HG03457 (cell line): Measurements from ENCODE around the gene PI4KA.
"Not testable (repeated sequence)": the region's sequence is repeated elsewhere in the genome, so short reads cannot be mapped to it uniquely, and the experiment has no call there.

ENCODE experiments used
- ATAC-seq: cut with Tn5 transposase; IDR thresholded peaks from one replicate; pipeline ENCODE4 v1.9.1; 2021; ENCODE audit warnings: moderate number of reproducible peaks; ENCODE audit not compliant: unreplicated experiment

Gene PI4KA

DNA sequence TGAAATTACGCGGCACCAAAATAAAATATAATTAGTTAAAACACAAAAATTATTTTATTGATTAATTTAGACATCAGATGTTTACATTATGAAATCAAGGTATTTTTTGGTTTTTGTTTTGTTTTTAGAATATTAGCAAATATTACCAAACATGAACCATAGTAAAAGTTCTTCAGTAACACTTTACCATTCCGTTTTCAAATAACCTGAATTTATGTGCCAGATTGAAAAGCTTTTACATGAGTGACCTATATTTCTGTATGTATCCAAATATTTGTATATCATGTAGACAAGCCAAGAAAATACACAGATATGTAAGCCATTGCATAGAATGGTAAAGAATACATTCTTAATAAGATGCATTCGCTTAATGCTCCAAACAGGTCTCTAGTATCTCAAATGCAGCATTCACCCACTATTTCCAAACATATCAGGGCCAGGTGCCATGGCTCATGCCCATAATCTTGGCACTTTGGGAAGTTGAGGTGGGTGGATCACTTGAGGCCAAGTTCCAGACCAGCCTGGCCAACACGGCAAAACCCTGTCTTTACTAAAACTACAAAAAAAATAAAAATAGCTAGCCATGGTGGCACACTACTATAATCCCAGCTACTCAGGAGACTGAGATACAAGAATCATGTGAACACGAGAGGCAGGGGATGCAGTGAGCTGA lies 187.1 kb downstream of the PI4KA start:
- ATAC-seq: no peak

DNA sequence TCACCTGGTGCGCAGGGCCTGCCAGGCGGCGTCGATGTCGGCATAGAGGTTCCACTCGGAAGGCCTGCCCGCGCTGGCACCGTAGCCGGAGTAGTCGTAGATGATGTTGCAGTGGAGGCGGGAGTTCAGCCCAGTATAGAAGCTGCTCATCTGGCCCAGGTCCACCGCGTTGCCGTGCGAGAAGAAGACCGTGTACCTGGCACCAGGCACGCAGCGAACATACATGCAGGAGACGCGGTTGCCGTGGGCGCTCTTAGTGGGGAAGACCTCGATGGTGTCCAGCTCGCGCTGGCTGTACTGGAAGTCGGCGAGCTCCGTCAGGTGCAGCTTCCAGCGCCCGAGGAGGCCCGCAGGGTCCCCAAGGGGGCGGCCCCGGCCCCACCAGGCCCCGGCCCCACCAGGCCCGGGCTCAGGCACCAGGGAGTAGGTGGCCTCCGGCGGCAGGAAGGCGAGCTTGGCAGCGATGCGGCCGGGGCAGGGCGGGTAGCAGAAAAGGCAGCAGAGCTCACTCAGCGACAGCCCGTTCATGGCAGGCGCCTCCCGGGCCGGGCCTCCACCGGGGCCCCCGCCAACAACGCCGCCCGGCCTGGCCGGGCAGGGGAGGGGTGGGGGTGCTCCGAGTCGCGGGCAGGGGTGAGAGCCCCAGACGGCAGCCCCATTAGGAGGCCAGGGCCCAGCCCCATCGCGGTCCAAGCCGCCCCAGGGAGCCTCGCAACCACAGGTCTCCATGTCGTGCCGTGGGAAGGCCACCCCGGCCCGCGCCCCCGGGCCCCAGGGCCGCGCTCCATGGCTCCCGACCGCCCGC lies 188.0 kb downstream of the PI4KA start:
- ATAC-seq: not testable (repeated sequence)

DNA sequence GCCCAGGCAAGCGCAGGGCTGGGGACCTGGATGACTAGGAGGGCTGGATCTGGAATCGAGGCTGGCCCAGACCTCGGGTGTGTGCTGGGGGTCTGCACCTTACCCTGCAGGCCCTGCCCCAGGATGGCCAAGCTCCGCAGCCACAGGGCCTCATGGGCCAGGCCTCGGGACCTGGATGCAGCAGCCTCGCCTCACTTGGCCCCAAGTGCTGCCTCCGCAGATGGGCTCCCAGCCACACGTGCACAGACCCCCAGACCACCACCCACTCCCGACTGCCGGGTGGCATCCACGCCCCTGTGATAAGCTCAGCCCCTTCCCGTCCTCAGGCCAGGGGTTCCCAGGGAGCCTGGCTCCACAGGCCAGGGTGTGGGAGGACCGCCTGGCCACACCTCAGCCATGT lies 188.7 kb downstream of the PI4KA start:
- not testable (repeated sequence) for ATAC-seq

DNA sequence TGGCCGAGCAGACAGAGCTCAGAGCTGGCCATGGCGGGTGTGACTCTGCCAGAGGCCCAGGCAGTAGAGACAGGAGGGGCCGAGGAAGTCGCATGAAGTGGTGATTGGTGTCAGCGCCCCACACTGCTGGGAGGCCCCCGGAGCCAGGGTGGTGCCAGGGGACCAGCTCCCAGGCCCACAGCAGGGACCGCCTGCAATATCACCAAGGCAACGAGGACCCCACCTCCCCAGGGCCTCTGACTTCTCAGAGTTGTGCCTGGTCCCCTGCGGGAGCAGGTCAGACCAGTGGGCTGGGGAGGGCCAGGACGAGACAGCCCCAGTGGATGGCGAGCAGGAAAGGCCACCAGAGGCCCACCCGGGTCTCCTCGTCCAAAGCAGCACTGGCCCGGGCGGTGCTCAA lies 189.1 kb downstream of the PI4KA start:
- ATAC-seq: not testable (repeated sequence)

DNA sequence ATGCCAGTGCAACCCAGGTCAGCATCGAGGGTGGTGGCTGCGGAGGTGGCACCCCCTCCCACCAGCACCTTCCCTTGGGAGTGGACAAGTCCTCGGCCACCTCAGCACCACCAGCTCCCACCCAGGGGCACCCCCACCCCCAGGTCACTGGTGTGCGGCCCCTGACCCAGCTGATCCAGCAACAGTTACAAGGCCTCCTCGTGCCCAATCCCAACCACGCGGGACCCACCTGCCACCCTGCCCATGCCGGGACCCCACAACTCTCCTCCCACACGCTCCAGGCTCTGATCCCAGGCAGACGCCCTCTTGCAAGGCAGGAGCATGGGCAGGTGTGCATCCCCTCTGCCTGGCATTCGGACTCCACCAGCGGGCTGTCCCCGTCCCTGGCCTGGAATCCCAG lies 189.8 kb downstream of the PI4KA start:
- not testable (repeated sequence) for ATAC-seq

DNA sequence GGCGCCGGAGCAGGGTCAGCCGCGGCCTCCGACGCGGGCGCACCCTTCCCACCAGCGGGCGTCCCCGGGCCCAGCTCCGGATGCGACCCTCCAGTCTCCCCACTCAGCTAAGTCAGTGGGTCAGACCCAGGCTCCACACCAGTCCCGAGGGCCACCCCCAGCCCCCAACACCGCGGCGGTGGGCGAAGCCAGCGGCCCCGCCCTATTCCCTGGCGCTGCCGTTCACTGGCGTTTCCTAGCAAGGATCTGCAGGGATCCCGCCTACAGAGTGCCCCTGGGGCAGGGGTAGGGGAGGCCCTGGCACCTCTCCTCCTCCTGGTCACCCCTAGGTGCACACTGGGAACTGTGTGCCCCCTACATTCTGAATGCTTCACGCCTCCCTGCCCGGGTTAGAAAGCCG lies 190.4 kb downstream of the PI4KA start:
- not testable (repeated sequence) for ATAC-seq

DNA sequence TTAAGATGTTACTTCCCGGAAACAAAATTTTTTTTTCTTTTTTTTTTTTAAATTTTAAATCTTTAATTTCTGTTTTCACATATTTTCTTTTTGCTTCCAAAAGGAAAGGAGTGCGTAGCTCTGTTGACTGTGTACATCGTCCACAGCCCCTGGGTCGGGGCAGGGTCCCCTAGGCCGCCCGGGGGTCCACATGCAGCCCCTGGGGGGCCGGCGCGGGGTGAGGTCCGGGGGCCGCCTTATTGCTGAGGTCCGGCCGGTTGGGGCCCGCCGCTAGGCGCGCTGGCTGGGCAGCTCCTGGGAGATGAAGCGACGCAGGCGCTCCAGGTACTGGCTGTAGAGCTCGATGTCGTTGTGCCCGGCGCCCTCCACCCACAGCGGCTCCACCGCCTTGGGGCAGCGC lies 191.1 kb downstream of the PI4KA start:
- ATAC-seq: not testable (repeated sequence)

DNA sequence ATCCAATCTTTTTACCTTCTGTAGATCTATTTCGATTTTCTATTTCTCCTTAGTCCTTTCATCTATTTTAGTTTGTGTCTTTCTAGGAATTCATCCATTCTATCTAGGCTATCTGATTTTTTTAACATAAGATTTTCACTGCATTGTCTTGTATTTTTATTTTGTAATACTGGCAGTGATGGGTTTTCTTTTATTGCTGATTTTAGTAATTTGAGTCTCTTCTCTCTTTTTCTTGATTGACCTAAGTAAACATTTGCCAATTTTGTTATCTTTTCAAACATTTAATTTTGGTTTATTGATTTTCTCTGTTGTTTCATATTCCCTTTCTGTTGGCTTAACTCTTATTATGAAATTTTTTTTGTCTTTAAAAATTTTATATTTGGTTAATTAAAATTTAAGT lies 192.1 kb downstream of the PI4KA start:
- ATAC-seq: no peak

DNA sequence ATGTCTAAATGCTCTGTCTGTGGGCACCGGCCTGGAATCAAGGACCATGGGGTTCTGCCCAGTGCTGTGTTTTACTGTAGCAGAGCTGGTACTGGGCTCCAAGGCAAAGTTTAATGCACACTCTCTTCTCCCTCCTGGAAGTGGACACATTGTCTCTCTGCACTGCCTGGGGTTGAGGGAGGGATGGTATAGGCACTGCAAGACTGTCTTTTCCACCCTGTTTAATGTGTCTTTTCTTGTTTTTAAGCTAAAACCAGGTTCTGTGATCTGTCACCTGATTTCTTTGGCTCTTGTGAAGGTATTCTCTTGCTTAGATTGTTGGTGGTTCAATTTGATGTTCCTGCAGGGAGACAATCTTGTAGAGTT lies 194.0 kb downstream of the PI4KA start:
- no peak for ATAC-seq

DNA sequence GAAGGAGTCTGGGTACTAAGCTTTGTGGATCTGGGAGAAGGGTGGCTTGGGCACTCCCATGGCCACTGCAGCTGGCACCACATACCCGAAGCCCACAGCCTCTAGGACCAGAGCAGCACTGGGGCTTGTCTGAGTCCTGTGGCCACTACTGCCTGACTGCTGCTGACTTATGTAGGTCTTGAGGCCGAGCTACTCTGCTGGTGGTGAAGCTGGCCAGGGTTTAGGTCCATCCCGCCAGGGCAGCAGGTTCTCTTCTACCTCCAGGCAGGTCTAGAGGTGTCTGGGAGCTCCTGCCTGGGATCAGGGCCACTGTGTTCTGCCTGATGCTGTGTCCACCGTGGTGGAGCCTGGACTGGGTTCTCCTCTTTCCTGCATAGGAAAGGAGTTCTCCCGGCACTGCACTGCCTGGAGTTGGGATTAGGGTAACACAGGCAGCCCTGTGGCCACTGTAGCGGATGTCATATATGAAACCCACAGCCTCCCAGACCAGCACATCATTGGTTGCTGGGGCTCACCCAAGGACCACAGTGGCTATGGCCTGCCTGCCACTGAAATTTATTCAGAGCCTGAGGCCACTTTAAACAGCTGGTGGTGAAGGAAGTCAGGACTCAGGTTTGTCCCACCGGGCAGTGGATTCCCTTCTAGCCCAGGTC lies 194.5 kb downstream of the PI4KA start:
- no peak for ATAC-seq

DNA sequence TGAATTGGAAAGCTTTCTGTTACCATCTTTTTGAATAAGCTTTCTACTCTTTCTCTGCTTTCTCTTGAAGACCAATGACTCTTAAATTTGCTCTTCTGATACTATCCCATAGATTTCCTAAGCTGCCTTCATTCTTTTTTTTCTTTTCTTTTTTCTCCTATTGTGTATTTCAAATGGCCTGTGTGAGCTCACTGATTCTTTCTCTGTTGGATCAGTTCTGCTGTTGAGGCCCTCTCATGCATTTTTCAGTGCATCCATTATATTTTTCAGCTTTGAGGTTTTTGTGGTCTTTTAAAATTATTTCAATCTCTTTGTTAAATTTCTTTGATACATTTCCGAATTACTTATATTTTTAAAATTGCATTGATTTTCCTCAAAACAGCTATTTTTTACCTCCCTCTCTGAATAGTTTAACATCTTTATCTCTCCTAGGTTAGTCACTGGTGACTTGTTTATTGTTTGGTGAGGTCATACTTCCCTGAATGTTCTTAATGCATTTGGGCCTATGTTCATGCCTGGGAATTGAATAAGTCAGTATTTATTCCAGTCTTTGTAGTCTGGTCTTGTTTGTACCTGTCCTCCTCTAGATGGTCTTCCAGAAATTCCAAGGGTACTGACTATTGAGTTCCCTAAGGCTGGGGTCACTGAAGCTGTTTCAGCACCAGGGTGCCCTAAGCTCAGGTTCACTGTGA lies 195.3 kb downstream of the PI4KA start:
- no peak for ATAC-seq

DNA sequence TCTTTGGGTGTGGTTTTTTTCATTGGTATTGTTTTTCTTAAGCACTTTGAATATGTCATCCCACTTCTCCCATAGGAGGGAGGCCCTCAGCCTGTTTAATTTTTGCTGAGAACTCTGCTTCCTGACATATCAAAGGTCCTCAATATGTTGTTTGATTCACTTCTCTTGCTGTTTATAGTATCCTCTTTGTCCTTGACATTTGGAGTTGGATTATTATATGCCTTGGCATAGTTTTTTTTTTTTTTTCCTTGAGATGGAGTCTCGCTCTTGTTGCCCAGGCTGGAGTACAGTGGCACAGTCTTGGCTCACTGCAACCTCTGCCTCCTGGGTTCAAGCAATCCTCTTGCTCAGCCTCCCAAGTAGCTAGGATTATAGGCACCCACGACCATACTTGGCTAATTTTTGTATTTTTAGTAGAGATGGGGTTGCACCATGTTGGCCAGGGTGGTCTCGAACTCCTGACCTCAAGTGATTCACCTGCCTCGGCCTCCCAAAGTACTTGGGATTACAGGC lies 196.0 kb downstream of the PI4KA start:
- not testable (repeated sequence) for ATAC-seq

DNA sequence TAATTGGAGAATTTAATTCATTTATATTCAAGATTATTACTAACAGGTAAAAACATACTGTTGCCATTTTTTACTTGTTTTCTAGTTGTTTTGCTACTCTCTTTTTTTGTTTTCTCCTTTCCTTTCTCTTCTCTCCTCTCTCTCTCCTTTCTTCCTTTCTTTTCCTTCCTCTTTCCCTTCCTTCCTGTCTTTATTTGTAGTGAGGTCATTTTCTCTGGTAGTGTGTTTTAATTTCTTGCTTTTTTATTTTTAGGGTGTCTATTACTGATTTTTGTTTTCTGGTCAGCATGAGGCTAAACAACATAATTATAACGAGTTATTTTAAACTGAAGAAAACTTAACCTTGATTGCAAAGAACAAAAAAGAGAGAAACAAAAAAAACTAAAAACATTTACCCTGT lies 197.1 kb downstream of the PI4KA start:
- ATAC-seq: no peak

DNA sequence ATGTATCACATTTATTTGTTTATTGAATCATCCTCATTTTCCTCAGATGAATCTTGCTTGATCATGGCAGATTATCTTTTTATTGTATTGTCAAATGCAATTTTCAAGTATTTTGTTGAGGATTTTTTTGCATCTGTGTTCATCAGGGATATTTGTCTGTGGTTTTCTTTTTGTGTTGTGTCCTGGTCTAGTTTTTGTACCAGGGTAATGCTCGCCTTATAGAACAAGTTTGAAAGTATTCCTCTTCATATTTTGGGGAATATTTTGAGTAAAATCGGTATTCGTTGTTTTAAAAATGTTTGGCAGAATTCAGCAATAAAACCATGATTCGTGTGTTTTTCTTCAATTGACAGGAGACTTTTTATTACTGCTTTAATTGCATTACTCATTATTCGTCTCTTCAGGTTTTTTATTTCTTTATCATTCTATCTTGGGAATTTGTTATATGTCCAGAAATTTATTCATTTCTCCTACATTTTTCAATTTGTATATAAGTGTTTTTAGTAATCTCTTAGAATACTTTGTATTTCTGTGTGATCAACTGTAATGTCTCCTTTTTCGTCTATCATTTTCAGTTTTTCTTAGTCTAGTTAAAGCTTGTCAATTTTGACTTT lies 198.1 kb downstream of the PI4KA start:
- ATAC-seq: no peak

DNA sequence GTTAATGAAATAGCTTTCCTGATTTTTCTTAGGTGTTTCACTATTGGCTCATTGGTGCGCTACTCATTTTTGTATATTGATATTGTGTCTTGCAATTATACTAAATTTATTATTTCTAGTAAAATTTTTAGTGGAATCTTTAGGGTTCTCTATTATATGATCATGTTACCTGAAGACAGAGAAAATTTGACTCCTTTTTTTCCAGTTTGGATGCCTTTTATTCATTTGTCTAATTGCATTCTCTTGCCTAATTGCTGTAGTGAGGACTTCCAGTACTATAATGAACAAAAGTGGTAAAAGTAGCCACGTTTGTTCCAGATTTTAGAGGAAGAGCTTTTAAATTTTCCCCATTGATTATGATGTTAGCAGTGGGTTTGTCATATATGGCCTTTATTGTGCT lies 198.7 kb downstream of the PI4KA start:
- ATAC-seq: no peak

DNA sequence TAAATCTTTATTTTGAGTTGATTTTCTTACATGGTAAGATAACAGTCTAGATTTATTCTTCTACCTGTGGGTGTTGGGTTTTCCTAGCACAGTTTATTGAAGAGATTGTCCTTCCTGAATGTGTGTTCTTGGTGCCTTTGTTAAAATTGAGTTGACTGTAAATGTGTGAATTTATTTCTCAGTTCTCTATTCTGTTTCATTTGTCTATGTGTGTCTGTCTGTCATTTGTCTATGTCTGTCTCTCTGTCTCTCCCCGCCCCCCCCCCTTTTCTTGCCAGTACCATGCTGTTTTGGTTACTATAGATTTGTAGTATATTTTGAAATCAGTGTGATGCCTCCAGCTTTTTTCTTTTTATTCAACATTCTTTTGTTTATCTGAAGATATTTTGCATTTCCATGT lies 199.4 kb downstream of the PI4KA start:
- ATAC-seq: no peak

DNA sequence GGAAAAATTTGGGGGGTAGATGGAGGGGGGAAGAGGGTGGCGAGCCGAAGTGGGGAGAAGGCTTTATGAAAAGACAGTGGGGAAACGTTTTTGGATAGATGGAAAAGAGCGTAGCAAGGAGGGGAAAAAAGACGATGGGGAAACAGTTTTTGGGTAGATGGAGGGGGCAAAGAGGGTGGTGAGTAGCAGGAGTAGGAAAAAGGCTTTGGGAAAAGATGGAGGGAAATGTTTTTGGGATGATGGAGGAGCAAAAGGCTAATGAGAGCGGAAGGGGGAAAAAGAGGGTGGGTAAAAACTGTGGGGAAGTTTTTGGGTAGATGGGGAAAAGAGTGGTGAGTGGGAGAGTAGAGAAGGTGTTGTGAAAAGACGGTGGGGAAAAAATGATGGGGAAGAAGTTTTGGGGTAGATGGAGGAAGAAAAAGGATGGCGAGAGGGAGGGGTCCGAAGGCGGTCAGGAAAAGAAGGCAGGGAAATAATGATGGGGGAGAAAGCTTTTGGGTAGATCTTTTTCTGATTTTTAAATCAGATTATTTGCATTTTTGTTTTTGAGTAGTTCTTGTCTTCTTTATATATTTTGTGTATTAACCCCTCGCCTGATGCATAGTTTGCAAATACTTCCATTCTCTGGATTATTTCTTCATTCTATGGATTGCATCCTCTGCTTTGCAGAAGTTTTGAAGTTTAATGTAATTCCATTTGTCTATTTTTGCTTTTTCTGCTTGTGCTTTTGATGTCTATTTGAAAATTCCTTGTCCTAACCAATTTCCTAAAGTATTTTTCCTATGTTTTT lies 200.0 kb downstream of the PI4KA start:
- ATAC-seq: no peak

DNA sequence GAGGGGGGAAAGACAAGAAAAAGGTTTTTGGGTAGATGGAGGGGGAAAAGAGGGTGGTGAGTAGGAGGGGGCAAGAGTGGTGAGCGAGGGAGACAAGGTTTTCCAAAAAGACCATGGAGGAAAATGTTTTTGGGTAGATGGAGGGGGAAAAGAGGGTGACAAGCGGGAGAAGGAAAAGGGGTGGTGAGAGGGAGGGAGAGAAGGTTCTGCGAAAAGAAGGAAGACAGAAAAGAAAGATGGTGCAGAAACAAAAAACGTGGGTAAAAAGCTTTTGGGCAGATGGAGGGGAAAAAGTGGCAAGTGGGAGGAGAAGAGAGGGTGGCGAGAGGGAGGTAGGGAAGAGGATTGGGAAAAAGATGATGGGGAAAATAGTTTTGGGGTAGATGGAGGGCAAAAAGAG lies 200.6 kb downstream of the PI4KA start:
- no peak for ATAC-seq
